Stimulated activated effector memory CD8-positive, alpha-beta T cell treated with anti-CD3 and anti-CD28 coated beads, Interleukin-12 subunit alpha, Interleukin-12 subunit beta, amount 100 ng/mL, for 72 hours (primary cell): ENCODE data around the gene DIP2B.

Experiments used
- ATAC-seq: fragments of 150-1000 bp; cut with Tn5 transposase; 2 replicates; pipeline ENCODE4 v1.10.0; 2021
- DNase-seq, 2 donors: peaks; one replicate each; pipeline ENCODE4 v3.0.0; 2021 to 2022; ENCODE audit warnings: low spot score in 2 of 2
- H3K27ac Mint-ChIP-seq: one replicate; pipeline ENCODE4 v1.8.0; 2022; ENCODE audit warnings: mild to moderate bottlenecking, mixed read lengths
- H3K36me3 Mint-ChIP-seq: one replicate; pipeline ENCODE4 v1.8.0; 2022; ENCODE audit warnings: mild to moderate bottlenecking, mixed read lengths
- H3K4me1 Mint-ChIP-seq: one replicate; pipeline ENCODE4 v1.8.0; 2022; ENCODE audit warnings: mixed read lengths
- H3K4me3 Mint-ChIP-seq: one replicate; pipeline ENCODE4 v1.8.0; 2022; ENCODE audit warnings: mild to moderate bottlenecking, mixed read lengths
- H3K9me3 Mint-ChIP-seq: one replicate; pipeline ENCODE4 v1.8.0; 2022; ENCODE audit warnings: mixed read lengths

Gene DIP2B

DNA sequence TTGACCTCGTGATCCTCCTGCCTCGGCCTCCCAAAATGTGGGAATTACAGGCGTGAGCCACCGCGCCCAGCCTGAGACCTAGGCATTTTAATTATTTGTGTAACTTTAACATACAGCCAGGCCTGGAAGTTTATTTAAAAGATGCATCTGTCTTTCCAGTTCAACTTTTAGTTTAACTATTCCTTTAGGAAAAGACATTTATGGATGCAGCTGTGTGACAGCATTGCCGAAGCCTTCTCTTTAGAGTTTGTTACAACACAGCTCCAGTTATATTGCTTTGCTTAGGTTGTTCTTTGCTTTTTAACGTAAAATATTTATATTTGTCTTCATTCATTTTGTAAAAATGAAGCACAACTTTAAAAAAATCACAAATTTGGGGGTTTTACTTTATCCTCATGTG lies 67.0 kb downstream of the DIP2B start:
- ATAC-seq (no peak), DNase-seq (no peak)
- H3K9me3 Mint-ChIP-seq, result no peaks in the 10 kb centered on the region
- no peak overlapping the region for H3K27ac Mint-ChIP-seq
- peaks cover 16% of the 10 kb centered on the region for H3K4me1 Mint-ChIP-seq
- H3K36me3 Mint-ChIP-seq, result no peaks in the 10 kb centered on the region
- no peak overlapping the region for H3K4me3 Mint-ChIP-seq

DNA sequence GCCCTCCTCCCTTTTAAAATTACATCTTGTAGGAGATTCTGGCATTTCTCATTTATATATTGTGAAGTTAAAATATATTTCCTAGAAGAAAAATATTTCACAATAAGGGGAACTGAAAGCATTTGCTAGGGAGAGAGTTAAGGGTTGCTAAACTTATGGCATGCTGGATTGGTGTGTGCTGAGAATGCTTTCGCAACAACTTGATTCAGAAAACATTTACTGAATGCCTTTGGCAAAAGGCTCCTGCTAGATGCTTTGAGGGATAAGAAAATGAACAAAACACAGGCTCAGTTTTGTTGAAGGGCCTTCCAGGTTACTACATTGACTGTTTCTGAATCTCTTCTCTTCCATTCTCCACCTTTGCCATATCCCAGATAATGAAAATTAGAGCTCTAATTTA lies 67.5 kb downstream of the DIP2B start:
- Mint-ChIP-seq H3K27ac (no peak overlapping the region), H3K4me1 (peaks cover 16% of the 10 kb centered on the region), H3K9me3 (no peaks in the 10 kb centered on the region), H3K36me3 (no peaks in the 10 kb centered on the region), H3K4me3 (no peak overlapping the region)
- no peak for DNase-seq
- no peak for ATAC-seq

- Mint-ChIP-seq H3K4me1 (peaks cover 16% of the 10 kb centered on the region), H3K27ac (no peak overlapping the region), H3K4me3 (no peak overlapping the region), H3K36me3 (no peaks in the 10 kb centered on the region), H3K9me3 (no peaks in the 10 kb centered on the region)
- DNase-seq (no peak), ATAC-seq (no peak)
These were observed 68.0 kb downstream of the DIP2B start for GRCh38 chr12:50572760-50573159.

DNA sequence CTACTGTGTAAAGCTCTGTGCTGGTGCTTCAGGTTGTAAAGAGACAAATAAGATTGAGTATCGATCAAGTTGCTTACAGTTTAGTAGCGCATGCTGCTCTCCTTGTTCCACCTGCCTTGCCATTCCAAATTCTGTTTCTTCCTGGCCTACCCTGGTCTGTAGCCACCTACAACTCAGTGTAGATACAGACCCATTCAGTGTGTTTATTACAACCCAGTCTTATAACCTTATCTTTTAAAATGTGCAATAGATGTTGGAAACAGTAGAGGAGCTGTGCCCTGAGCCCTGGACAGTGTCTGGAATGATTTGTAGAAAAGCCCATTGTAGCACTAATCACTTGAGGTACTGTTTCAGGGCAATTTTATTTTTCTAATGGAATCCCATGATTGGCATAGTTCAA lies 68.5 kb downstream of the DIP2B start:
- no peak for DNase-seq
- Mint-ChIP-seq H3K36me3 (no peaks in the 10 kb centered on the region), H3K4me1 (peaks cover 16% of the 10 kb centered on the region), H3K4me3 (no peak overlapping the region), H3K27ac (no peak overlapping the region), H3K9me3 (no peaks in the 10 kb centered on the region)
- no peak for ATAC-seq

- Mint-ChIP-seq H3K27ac (peak overlapping the region; percentile 10), H3K36me3 (no peaks in the 10 kb centered on the region), H3K4me1 (peaks cover 11% of the 10 kb centered on the region), H3K4me3 (no peak overlapping the region), H3K9me3 (no peaks in the 10 kb centered on the region)
- DNase-seq, result no peak
- ATAC-seq, result no peak
These were observed 70.0 kb downstream of the DIP2B start for GRCh38 chr12:50574601-50575348.

GRCh38 chr12:50579757-50580267 lies 75.0 kb downstream of the DIP2B start:
- H3K4me3 Mint-ChIP-seq, result no peak overlapping the region
- no peaks in the 10 kb centered on the region for H3K9me3 Mint-ChIP-seq
- ATAC-seq (peak; percentile 58), DNase-seq (no peak)
- no peaks in the 10 kb centered on the region for H3K36me3 Mint-ChIP-seq
- H3K27ac Mint-ChIP-seq, result no peak overlapping the region
- H3K4me1 Mint-ChIP-seq, result peaks cover 4% of the 10 kb centered on the region

GRCh38 chr12:50580436-50580835 lies 75.7 kb downstream of the DIP2B start:
- ATAC-seq, result no peak
- no peak overlapping the region for H3K4me3 Mint-ChIP-seq

DNA sequence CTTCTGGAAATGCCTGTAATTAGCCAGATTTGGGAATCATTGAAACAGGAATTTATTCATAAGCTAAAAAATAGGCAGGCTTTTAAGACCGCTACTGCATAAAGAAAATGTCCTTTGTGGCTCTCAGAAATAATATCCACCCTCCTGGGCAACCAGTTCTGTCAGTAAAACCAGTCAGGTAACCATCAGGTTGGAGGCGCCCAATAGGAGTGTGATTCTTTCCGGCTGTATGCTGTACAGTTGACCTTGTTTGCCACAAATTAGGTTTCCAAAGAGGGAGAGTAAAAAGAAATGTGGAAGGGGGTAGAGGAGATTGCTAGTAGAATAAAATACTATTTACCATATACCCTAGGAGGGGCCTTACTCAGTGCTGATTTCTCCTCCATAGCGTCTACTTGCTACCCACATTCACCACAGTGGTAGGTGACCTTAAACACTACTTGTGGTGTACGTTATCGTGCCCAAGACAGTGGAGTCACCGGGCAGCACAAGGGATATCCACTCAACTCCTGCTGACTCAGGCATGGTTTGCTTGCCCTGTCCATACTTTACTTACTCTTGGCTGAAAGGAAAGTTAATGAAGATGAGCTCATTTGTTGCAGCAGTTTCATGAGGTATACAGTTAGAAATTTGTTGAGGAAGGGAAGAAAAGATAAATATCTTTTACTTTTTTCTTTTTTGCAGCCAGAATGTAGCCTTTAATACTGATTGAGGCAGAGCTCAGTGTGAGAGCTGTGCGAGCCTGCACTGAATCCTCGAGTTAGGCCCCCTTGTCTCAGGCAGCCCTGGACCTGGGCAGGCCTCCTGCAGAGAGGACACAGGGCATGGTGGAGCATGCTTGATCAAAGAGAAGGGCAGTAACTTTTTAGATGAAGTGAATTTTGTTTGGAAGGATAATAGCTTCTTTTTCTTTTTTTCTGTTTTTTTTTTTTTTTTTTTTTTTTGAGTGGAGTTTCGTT lies 76.7 kb downstream of the DIP2B start:
- peaks cover 6% of the 10 kb centered on the region for H3K4me1 Mint-ChIP-seq
- DNase-seq (no peak), ATAC-seq (peak; percentile 78)
- no peak overlapping the region for H3K4me3 Mint-ChIP-seq
- H3K36me3 Mint-ChIP-seq, result no peaks in the 10 kb centered on the region
- no peaks in the 10 kb centered on the region for H3K9me3 Mint-ChIP-seq
- H3K27ac Mint-ChIP-seq, result no peak overlapping the region

More at GRCh38 chr12:50580436-50580835, 75.7 kb downstream of the DIP2B start:
- Mint-ChIP-seq H3K36me3 (no peaks in the 10 kb centered on the region), H3K4me1 (no peaks in the 10 kb centered on the region), H3K9me3 (no peaks in the 10 kb centered on the region), H3K27ac (no peak overlapping the region)
- no peak for DNase-seq

GRCh38 chr12:50584135-50584534 lies 79.3 kb downstream of the DIP2B start:
- H3K36me3 Mint-ChIP-seq, result no peaks in the 10 kb centered on the region
- DNase-seq, result no peak
- H3K4me3 Mint-ChIP-seq, result no peak overlapping the region
- H3K27ac Mint-ChIP-seq, result no peak overlapping the region
- no peaks in the 10 kb centered on the region for H3K9me3 Mint-ChIP-seq
- H3K4me1 Mint-ChIP-seq, result peaks cover 7% of the 10 kb centered on the region
- ATAC-seq, result no peak

DNA sequence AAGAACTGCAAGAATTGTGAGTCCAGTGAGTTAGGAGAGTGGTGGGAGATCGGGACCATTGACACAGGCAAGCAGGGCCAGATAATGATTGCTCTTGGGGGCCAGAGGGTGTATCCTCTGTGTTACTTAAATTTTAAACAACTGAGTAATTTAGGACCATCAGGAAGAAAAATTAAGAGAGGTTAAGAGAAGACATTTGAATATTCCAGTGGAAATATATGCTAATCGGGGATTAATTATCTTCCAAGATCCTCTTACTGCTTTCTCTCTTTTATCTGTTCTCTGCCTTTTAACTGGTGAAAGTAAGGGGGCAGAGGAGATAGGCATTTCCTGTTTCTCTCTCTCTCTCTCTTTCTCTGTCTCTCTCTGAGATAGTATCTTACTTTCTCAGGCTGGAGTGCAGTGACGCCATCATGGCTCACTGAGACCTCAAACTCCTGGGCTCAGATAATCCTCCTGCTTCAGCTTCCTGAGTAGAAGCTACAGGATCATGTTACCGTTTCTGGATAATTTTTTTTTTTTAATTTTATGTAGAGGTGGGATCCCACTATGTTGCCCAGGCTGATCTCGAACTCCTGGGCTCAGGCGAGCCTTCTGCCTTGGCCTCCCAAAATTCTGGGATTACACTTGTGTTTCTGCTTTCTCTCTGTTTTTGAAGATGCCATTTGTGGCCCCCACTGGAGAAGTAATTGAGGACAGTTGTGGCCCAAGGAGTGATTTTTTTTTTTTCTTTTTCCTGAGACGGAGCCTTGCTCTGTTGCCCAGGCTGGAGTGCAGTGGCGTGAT lies 85.1 kb downstream of the DIP2B start:
- DNase-seq (no peak), ATAC-seq (peak; percentile 85)
- no peaks in the 10 kb centered on the region for H3K36me3 Mint-ChIP-seq
- no peak overlapping the region for H3K27ac Mint-ChIP-seq
- no peaks in the 10 kb centered on the region for H3K9me3 Mint-ChIP-seq
- H3K4me1 Mint-ChIP-seq, result peaks cover 17% of the 10 kb centered on the region
- H3K4me3 Mint-ChIP-seq, result no peak overlapping the region

DNA sequence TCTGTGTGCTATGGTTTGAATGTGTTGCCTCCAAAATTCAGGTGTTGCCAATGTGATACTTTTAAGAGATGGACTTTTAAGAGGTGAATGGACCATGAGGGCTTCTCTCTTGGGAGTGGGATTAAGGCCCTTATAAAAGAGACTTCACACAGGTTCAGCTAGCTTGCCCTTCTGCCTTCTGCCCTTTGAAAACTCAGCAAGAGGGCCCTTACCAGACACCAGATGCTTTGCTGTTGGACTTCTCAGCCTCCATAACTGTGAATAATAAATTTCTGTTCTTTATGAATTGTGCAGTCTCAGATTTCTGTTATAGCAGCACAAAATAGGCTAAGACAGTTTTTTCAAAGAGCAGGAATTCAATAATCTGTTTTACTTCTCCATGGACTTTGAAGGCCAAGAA lies 86.1 kb downstream of the DIP2B start:
- no peaks in the 10 kb centered on the region for H3K36me3 Mint-ChIP-seq
- no peaks in the 10 kb centered on the region for H3K9me3 Mint-ChIP-seq
- H3K27ac Mint-ChIP-seq, result no peak overlapping the region
- no peak overlapping the region for H3K4me3 Mint-ChIP-seq
- DNase-seq (no peak), ATAC-seq (no peak)
- H3K4me1 Mint-ChIP-seq, result peaks cover 16% of the 10 kb centered on the region

- no peak overlapping the region for H3K4me3 Mint-ChIP-seq
- no peaks in the 10 kb centered on the region for H3K9me3 Mint-ChIP-seq
- H3K4me1 Mint-ChIP-seq, result peaks cover 16% of the 10 kb centered on the region
- ATAC-seq (no peak), DNase-seq (no peak)
- no peak overlapping the region for H3K27ac Mint-ChIP-seq
- no peaks in the 10 kb centered on the region for H3K36me3 Mint-ChIP-seq
These were observed 90.9 kb downstream of the DIP2B start for GRCh38 chr12:50595667-50596066.

- Mint-ChIP-seq H3K4me1 (peaks cover 21% of the 10 kb centered on the region), H3K9me3 (no peaks in the 10 kb centered on the region)
- DNase-seq, result peak; percentile 5 to 62
These were observed 92.7 kb downstream of the DIP2B start for GRCh38 chr12:50597200-50598195.

DNA sequence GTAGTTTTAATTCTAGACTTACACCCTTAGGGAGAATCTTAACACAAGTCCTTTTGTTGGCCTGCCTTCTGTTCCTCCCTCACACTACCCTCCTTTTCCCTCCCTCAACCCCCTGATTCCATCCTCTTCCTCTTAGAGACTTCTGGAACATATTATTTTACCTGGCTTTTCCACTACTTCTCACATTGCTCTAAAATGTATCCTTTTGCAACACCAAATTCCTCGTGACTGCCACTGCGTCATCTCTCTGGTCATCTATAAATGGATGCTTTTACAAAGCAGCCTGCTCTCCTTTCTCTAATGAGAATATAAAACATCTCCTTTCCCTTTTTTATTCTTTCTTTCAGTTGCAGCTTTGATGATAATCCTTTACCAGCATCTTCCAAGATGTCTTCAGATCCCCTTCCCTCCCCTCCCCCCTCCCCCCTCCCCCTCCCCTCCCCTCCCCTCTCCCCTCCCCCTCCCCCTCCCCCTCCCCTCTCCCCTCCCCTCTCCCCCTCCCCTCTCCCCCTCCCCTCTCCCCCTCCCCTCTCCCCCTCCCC lies 93.6 kb downstream of the DIP2B start:
- H3K27ac Mint-ChIP-seq, result peak overlapping the region; percentile 1
- H3K36me3 Mint-ChIP-seq, result no peaks in the 10 kb centered on the region
- H3K9me3 Mint-ChIP-seq, result no peaks in the 10 kb centered on the region
- ATAC-seq, result no peak
- DNase-seq, result no peak
- H3K4me3 Mint-ChIP-seq, result peak overlapping the region; percentile 43
- peaks cover 21% of the 10 kb centered on the region for H3K4me1 Mint-ChIP-seq

More at GRCh38 chr12:50597200-50598195, 92.7 kb downstream of the DIP2B start:
- ATAC-seq, result peak; percentile 100
- Mint-ChIP-seq H3K4me3 (peak overlapping the region; percentile 43), H3K36me3 (no peaks in the 10 kb centered on the region), H3K27ac (peak overlapping the region; percentile 85)
